ENCODE results near the gene ZNF549. TPM values are rescaled to one million over a fixed set of nuclear protein-coding genes. Genes with fewer than 3 reads are reported as not detected.
A peak's percentile ranks its signal among the peaks of the same experiment; 100 is the strongest.

The ZNF549 gene
- total and polyA plus RNA-seq, 2 of the 13 experiments (the other 11 are each of a cell fraction or from before 2014, with no cell fraction given) = 2.8 to 6.4 TPM

- TF ChIP-seq ZXDC (CRISPR knock-in tag; IDR thresholded peaks at IDR 0.05) (no peak), ZNF777 (CRISPR knock-in tag; IDR thresholded peaks at IDR 0.05) (no peak), ZNF362 (CRISPR knock-in tag; IDR thresholded peaks at IDR 0.05; ENCODE audit: borderline replicate concordance) (no peak), GPN1 (CRISPR knock-in tag; IDR thresholded peaks at IDR 0.05; ENCODE audit: borderline replicate concordance) (no peak), ZNF710 (CRISPR knock-in tag; IDR thresholded peaks at IDR 0.05; ENCODE audit: borderline replicate concordance) (peak; percentile 49; the same call in 1 of the 2 replicates), MXD1 (CRISPR knock-in tag; IDR thresholded peaks at IDR 0.05) (peak; percentile 64), SP5 (CRISPR knock-in tag; IDR thresholded peaks at IDR 0.05; ENCODE audit: borderline replicate concordance, low read depth) (no peak), SRY (CRISPR knock-in tag; IDR thresholded peaks at IDR 0.05) (peak; percentile 81), AKNA (CRISPR knock-in tag; IDR thresholded peaks at IDR 0.05; ENCODE audit: borderline replicate concordance) (no peak), ZNF775 (CRISPR knock-in tag; IDR thresholded peaks at IDR 0.05; ENCODE audit: borderline replicate concordance) (no peak), HCFC1 (IDR thresholded peaks at IDR 0.05; ENCODE audit: low read depth, low read length) (peak; percentile 92), ZNF207 (IDR thresholded peaks at IDR 0.05; ENCODE audit: borderline replicate concordance) (no peak), DNMT3B (CRISPR knock-in tag; conservative IDR thresholded peaks at IDR 0.05) (no peak; the same call in 1 of the 2 replicates), CCDC6 (CRISPR knock-in tag; IDR thresholded peaks at IDR 0.05) (no peak), RBM22 (optimal IDR thresholded peaks at IDR 0.05; ENCODE audit: low read length) (no peak), ZNF563 (CRISPR knock-in tag; IDR thresholded peaks at IDR 0.05) (no peak)
Measured at GRCh38 chr19:57578487-57579205, 51.5 kb downstream of the ZNF549 start, which contains the start of gene ZNF416 (continued).

All from HepG2 (cell line).